Neural progenitor cell (in vitro differentiated cells): ENCODE results near the gene COL24A1. TPM values are rescaled to one million over a fixed set of nuclear protein-coding genes. Genes with fewer than 3 reads are reported as not detected.

Source experiments
- DNase-seq: peaks from one replicate; pipeline ENCODE4 v3.0.0-alpha.2; 2016; ENCODE audit warnings: low spot score
- H2AFZ ChIP-seq: fragments of 200-600 bp; sonication (generic); replicated peaks from 2 replicates; pipeline ENCODE4 v1.6.1; 2016; ENCODE audit warnings: antibody characterized with exemption
- H3F3A ChIP-seq: fragments of 200-600 bp; sonication (generic); 2 replicates; pipeline ENCODE4 v1.6.1; 2016; ENCODE audit warnings: antibody characterized with exemption, low read depth
- H3K27ac ChIP-seq: fragments of 200-600 bp; sonication (generic); 2 replicates; pipeline ENCODE4 v1.5.1; 2016; ENCODE audit warnings: mild to moderate bottlenecking
- H3K27me3 ChIP-seq: fragments of 200-600 bp; sonication (generic); 2 replicates; pipeline ENCODE4 v1.6.1; 2016; ENCODE audit warnings: mild to moderate bottlenecking, moderate library complexity
- H3K36me3 ChIP-seq: fragments of 200-600 bp; sonication (generic); 2 replicates; pipeline ENCODE4 v1.5.1; 2016
- H3K4me1 ChIP-seq: fragments of 200-600 bp; sonication (generic); 2 replicates; pipeline ENCODE4 v1.6.1; 2016; ENCODE audit warnings: mixed run types
- H3K4me2 ChIP-seq: fragments of 200-600 bp; sonication (generic); 2 replicates; pipeline ENCODE4 v1.6.1; 2016
- H3K4me3 ChIP-seq: fragments of 200-600 bp; sonication (generic); 2 replicates; pipeline ENCODE4 v1.5.1; 2016
- H3K79me2 ChIP-seq: fragments of 200-600 bp; sonication (generic); 2 replicates; pipeline ENCODE4 v1.6.1; 2016; ENCODE audit warnings: low read depth
- H3K9ac ChIP-seq: fragments of 200-600 bp; sonication (generic); 2 replicates; pipeline ENCODE4 v1.6.1; 2016
- H3K9me3 ChIP-seq: fragments of 200-600 bp; sonication (generic); 2 replicates; pipeline ENCODE4 v1.5.1; 2016; ENCODE audit warnings: low read depth
- H4K20me1 ChIP-seq: fragments of 200-600 bp; sonication (generic); 2 replicates; pipeline ENCODE4 v1.6.1; 2016; ENCODE audit warnings: low read depth
- H3K27ac Mint-ChIP-seq: 3 replicates; pipeline ENCODE4 v1.8.0; 2021; ENCODE audit warnings: mixed read lengths
- H3K27me3 Mint-ChIP-seq: 2 replicates; pipeline ENCODE4 v1.8.0; 2022; ENCODE audit warnings: low read depth, mild to moderate bottlenecking, inconsistent platforms, moderate library complexity, mixed read lengths; ENCODE audit not compliant: insufficient read depth
- H3K36me3 Mint-ChIP-seq: 3 replicates; pipeline ENCODE4 v1.8.0; 2021; ENCODE audit warnings: mixed read lengths
- H3K4me1 Mint-ChIP-seq: 3 replicates; pipeline ENCODE4 v1.8.0; 2021; ENCODE audit warnings: mixed read lengths
- H3K4me3 Mint-ChIP-seq: 3 replicates; pipeline ENCODE4 v1.8.0; 2021; ENCODE audit warnings: mild to moderate bottlenecking, moderate library complexity, mixed read lengths
- H3K9me3 Mint-ChIP-seq: 3 replicates; pipeline ENCODE4 v1.8.0; 2020; ENCODE audit warnings: mixed read lengths
- CTCF ChIP-seq: fragments of 200-600 bp; sonication (generic); IDR thresholded peaks from 2 replicates; pipeline ENCODE4 v1.5.1; 2017; ENCODE audit warnings: antibody characterized with exemption, mild to moderate bottlenecking
- EZH2 ChIP-seq: fragments of 200-600 bp; sonication (generic); IDR thresholded peaks from 2 replicates; pipeline ENCODE4 v1.6.1; 2017; ENCODE audit warnings: antibody characterized with exemption, mild to moderate bottlenecking, moderate library complexity
- EZH2phosphoT487 ChIP-seq: fragments of 200-600 bp; sonication (generic); IDR thresholded peaks from 2 replicates; pipeline ENCODE4 v1.6.1; 2017; ENCODE audit warnings: antibody characterized with exemption
- small RNA-seq: library from RNA; depleted of rRNA; stranded (forward); fragments of <200 nt; gene quantifications from one replicate; pipeline ENCODE3, GENCODE V24; 2015
- total RNA-seq: library from RNA; depleted of rRNA; stranded (reverse); fragments of >200 nt; gene quantifications from 2 replicates; pipeline ENCODE4 v1.2.3, GENCODE V29; 2015; ENCODE audit warnings: low replicate concordance

Gene COL24A1
- total RNA-seq, 1 donor from 2014 or later, result not detected

GRCh38 chr1:85689775-85690404 is 466.7 kb downstream of the COL24A1 start:
- no peak overlapping the region for H3K9ac ChIP-seq
- H3K9me3 Mint-ChIP-seq, result peaks cover 3% of the 10 kb centered on the region
- peaks cover 14% of the 10 kb centered on the region for H3K36me3 Mint-ChIP-seq
- H3K27me3 ChIP-seq, result no peaks in the 10 kb centered on the region
- no peaks in the 10 kb centered on the region for H3K9me3 ChIP-seq
- H3K4me1 Mint-ChIP-seq, result no peaks in the 10 kb centered on the region
- peaks cover 14% of the 10 kb centered on the region for H3K79me2 ChIP-seq
- no peaks in the 10 kb centered on the region for H3F3A ChIP-seq
- H3K4me3 Mint-ChIP-seq, result no peak overlapping the region
- H3K4me2 ChIP-seq, result no peak overlapping the region
- H3K4me1 ChIP-seq, result no peaks in the 10 kb centered on the region
- no peak for DNase-seq
- H3K27me3 Mint-ChIP-seq, result no peaks in the 10 kb centered on the region
- H3K27ac ChIP-seq, result no peak overlapping the region
- no peak overlapping the region for H3K4me3 ChIP-seq
- no peak overlapping the region for H2AFZ ChIP-seq
- H4K20me1 ChIP-seq, result no peaks in the 10 kb centered on the region
- H3K27ac Mint-ChIP-seq, result no peak overlapping the region
- no peak for TF ChIP-seq EZH2phosphoT487
- no peak for TF ChIP-seq EZH2
- H3K36me3 ChIP-seq, result no peaks in the 10 kb centered on the region

GRCh38 chr1:85683292-85684025 is 473.1 kb downstream of the COL24A1 start:
- Mint-ChIP-seq H3K9me3 (peaks cover 3% of the 10 kb centered on the region), H3K36me3 (peaks cover 19% of the 10 kb centered on the region), H3K27ac (no peak overlapping the region), H3K4me1 (peaks cover 7% of the 10 kb centered on the region), H3K4me3 (no peak overlapping the region), H3K27me3 (no peaks in the 10 kb centered on the region)
- Histone ChIP-seq H3K9ac (no peak overlapping the region), H3K79me2 (peaks cover 24% of the 10 kb centered on the region), H3K27me3 (no peaks in the 10 kb centered on the region), H2AFZ (no peak overlapping the region), H3K4me3 (no peak overlapping the region), H3K9me3 (no peaks in the 10 kb centered on the region), H3F3A (no peaks in the 10 kb centered on the region), H3K4me1 (no peaks in the 10 kb centered on the region), H3K27ac (no peak overlapping the region), H3K36me3 (peaks cover 8% of the 10 kb centered on the region), H3K4me2 (no peak overlapping the region), H4K20me1 (no peaks in the 10 kb centered on the region)
- no peak for DNase-seq
- TF ChIP-seq CTCF, result no peak
- no peak for TF ChIP-seq EZH2
- no peak for TF ChIP-seq EZH2phosphoT487

- peaks cover 14% of the 10 kb centered on the region for H3K36me3 Mint-ChIP-seq
- peaks cover 11% of the 10 kb centered on the region for H3K79me2 ChIP-seq
- H2AFZ ChIP-seq, result no peak overlapping the region
- no peaks in the 10 kb centered on the region for H3K27me3 Mint-ChIP-seq
- H3K27ac Mint-ChIP-seq, result peak overlapping the region; percentile 85
- no peaks in the 10 kb centered on the region for H3F3A ChIP-seq
- H3K4me1 Mint-ChIP-seq, result peaks cover 7% of the 10 kb centered on the region
- H3K9me3 ChIP-seq, result no peaks in the 10 kb centered on the region
- H4K20me1 ChIP-seq, result no peaks in the 10 kb centered on the region
- H3K4me1 ChIP-seq, result no peaks in the 10 kb centered on the region
- H3K27ac ChIP-seq, result no peak overlapping the region
- peaks cover 12% of the 10 kb centered on the region for H3K36me3 ChIP-seq
- H3K9ac ChIP-seq, result no peak overlapping the region
- H3K4me2 ChIP-seq, result no peak overlapping the region
- H3K4me3 ChIP-seq, result no peak overlapping the region
- H3K9me3 Mint-ChIP-seq, result no peaks in the 10 kb centered on the region
- TF ChIP-seq CTCF, result no peak
- no peak for TF ChIP-seq EZH2
- DNase-seq, result no peak
- no peak overlapping the region for H3K4me3 Mint-ChIP-seq
- no peaks in the 10 kb centered on the region for H3K27me3 ChIP-seq
Measured at GRCh38 chr1:85681087-85681486, 475.5 kb downstream of the COL24A1 start.

Small RNA genes within 50 kb of the gene (small RNA-seq; reads per million reads assigned to genes)
- gene RNA5SP51, result not detected

Other genes with a start within 250 kb of the COL24A1 start
- gene ODF2L, start 239.6 kb upstream of the COL24A1 start, total RNA-seq, result 27.7 and 62.6 TPM in 2 replicates